Activated T-cell treated with anti-CD3 and anti-CD28 coated beads, Interleukin-2, amount 50 U/mL, for 48 hours (primary cell): Measurements from ENCODE around the gene HTR2A.

Experiments used
- DNase-seq, 2 experiments: peaks; one replicate each; pipeline ENCODE4 v3.0.0-alpha.2; 2020

The HTR2A gene

DNA sequence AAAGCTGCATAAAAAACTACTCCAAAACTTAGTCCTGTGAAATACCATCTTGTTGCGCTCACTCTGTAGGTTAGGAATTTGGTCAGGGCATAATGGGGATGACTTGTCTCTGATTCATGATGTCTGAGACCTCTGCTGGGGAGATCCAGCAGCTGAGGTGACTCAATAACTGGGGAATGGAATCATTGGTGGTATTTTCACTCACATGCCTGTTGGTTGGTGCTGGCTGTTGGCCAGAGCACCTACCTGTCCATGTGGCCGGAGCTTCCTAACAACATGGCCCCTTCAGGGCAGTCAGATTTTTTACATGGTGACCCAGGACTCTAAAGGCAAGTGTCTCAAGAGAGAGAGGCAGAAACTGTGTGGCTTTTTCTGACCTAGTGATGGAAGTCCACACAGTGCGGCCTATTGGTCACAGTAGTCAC lies 92.5 kb downstream of the HTR2A start:
- no peak for DNase-seq

DNA sequence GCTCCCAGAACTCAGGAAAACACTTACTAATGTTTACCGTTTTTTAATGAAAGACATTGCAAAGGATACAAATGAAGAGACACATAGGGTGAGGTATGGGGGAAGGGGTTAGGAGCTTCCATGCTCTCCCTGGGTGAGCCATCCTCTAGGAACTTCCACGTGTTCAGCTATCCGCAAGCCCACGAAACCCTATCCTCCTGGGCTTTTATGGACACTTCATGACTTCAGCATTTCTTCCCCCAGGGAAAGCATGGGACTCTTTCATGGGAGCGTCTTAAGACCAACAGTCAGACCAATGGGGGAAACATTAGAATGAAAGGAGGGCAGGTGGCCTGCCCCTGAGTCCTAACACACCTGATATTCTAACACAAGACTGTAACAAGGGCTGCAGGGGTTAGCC lies 93.3 kb downstream of the HTR2A start:
- DNase-seq: no peak

DNA sequence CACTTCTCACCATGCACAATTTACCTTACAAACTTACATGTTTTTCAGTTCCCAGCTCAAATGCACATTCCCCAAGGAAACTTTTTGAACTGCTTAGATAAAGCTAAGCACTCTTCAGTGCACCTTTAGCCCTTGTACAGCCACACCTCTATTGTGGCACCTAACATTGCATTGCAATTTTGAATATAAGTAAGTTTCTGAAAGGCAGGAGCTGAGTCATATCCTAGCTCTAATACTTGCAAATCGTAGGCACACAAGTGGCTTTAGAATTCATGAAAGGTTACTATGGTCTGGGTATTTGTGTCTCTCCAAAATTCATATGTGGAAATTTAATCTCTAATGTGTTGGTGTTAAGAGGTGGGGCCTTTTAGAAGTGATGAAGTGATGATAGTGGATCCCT lies 95.0 kb downstream of the HTR2A start:
- DNase-seq: no peak

DNA sequence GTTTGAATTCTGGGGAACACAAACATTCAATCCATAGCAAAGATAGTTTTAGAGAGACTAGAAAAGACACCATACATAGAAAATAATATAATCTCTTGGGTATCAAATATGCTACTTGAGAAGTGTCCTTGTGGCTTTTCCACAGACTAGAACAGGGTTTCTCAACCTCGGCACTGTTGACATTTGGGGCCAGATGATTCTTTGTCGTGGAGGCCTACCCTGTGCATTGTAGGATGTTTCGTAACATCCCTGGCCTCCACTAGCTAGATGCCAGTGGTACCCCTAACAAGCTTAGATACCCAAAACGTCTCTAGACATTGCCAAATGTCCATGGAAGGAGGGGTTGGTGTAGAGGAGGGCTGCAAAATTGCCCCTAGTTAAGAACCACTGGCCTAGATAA lies 97.7 kb downstream of the HTR2A start:
- DNase-seq: no peak

GRCh38 chr13:46797501-46798237 lies 99.2 kb downstream of the HTR2A start:
- DNase-seq: peak in 1 of 2 experiments; percentile 24

- DNase-seq: peak; percentile 96
Measured at GRCh38 chr13:46796515-46797474, 100.1 kb downstream of the HTR2A start, which contains the start of gene ESD. ESD (minus strand) TSS chr13:46797161; CDS start chr13:46791413, 5,748 bp downstream.

DNA sequence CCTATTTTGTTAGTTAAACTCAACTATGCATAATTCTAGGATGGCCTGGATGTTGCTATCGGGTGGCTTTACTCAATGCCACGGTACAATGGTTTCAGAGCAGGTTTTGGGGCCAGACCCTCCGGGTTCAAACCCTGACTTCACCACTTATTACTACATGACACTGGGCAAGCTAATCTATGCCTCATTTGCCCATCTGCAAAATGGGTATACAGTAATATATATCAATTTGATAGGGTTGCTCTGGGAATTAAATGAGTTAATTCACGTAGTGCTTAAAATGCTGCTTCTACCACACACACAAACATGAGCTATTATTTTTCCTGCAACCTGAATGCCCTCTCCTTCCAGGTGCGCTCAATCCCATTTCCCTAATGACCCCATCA lies 100.7 kb downstream of the HTR2A start:
- DNase-seq: no peak

- no peak for DNase-seq
Measured at GRCh38 chr13:46795321-46795720, 101.5 kb downstream of the HTR2A start.

- DNase-seq: no peak
Measured at GRCh38 chr13:46783504-46783903, 113.3 kb downstream of the HTR2A start.

- DNase-seq: no peak
Measured at GRCh38 chr13:46782691-46783090, 114.2 kb downstream of the HTR2A start.

DNA sequence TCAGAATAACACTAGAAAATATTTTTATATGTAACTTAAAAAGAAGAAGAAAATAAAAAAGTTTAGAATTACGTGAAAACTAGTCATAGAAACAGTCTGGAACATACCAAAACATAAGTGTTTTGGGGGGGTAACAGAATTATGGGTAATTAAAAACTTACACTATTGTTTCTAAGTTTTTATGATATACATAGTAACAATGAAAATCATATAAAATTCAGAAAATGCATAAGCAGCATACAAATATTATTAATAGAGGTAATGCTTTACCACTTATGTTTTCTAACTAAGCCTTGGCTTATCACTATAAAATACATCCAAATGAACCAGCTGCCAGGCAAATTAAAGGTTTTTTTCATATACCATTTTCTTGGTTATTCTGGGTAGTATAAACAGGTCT lies 114.8 kb downstream of the HTR2A start:
- DNase-seq: no peak
